HG03060 (cell line): ENCODE results near the gene LPAR3.
"Not testable (repeated sequence)": the region's sequence is repeated elsewhere in the genome, so short reads cannot be mapped to it uniquely, and the experiment has no call there.

Experiments
- ATAC-seq: cut with Tn5 transposase; IDR thresholded peaks from one replicate; pipeline ENCODE4 v1.9.1; 2021; ENCODE audit warnings: low read depth, moderate number of reproducible peaks; ENCODE audit not compliant: unreplicated experiment

The LPAR3 gene

GRCh38 chr1:84907095-84907827 is 14.3 kb upstream of the LPAR3 start:
- no peak for ATAC-seq

GRCh38 chr1:84902727-84903126 is 9.7 kb upstream of the LPAR3 start:
- ATAC-seq = not testable (repeated sequence)

- no peak for ATAC-seq
Observed at GRCh38 chr1:84899969-84900368, 7.0 kb upstream of the LPAR3 start.

- ATAC-seq = no peak
Observed at GRCh38 chr1:84896279-84896678, 3.3 kb upstream of the LPAR3 start.

- ATAC-seq = no peak
Observed at GRCh38 chr1:84890566-84890965, 2.4 kb downstream of the LPAR3 start.

- no peak for ATAC-seq
Observed at GRCh38 chr1:84889437-84889836, 3.6 kb downstream of the LPAR3 start.

- ATAC-seq = no peak
Observed at GRCh38 chr1:84888753-84889152, 4.3 kb downstream of the LPAR3 start.

- ATAC-seq = no peak
Observed at GRCh38 chr1:84887261-84887934, 5.6 kb downstream of the LPAR3 start.

GRCh38 chr1:84885469-84885868 is 7.5 kb downstream of the LPAR3 start:
- no peak for ATAC-seq

- ATAC-seq = no peak
Observed at GRCh38 chr1:84884671-84885389, 8.2 kb downstream of the LPAR3 start.

- no peak for ATAC-seq
Observed at GRCh38 chr1:84883286-84883685, 9.7 kb downstream of the LPAR3 start.

GRCh38 chr1:84877592-84877991 is 15.4 kb downstream of the LPAR3 start:
- no peak for ATAC-seq

- ATAC-seq = no peak
Observed at GRCh38 chr1:84876353-84876752, 16.7 kb downstream of the LPAR3 start.

- ATAC-seq = no peak
Observed at GRCh38 chr1:84873366-84873765, 19.6 kb downstream of the LPAR3 start.

GRCh38 chr1:84872696-84873355 is 20.2 kb downstream of the LPAR3 start:
- no peak for ATAC-seq

- no peak for ATAC-seq
Observed at GRCh38 chr1:84871181-84871580, 21.8 kb downstream of the LPAR3 start.

- ATAC-seq = no peak
Observed at GRCh38 chr1:84870591-84870990, 22.4 kb downstream of the LPAR3 start.

GRCh38 chr1:84869720-84870119 is 23.3 kb downstream of the LPAR3 start:
- no peak for ATAC-seq

- ATAC-seq = peak; percentile 93
Observed at GRCh38 chr1:84862810-84863251, 30.2 kb downstream of the LPAR3 start.

- no peak for ATAC-seq
Observed at GRCh38 chr1:84861988-84862644, 30.9 kb downstream of the LPAR3 start.
